ENCODE data around the gene TCEA2. TPM values are rescaled to one million over a fixed set of nuclear protein-coding genes. Genes with fewer than 3 reads are reported as not detected.
A peak's percentile ranks its signal among the peaks of the same experiment; 100 is the strongest.

Gene TCEA2
- total and polyA plus RNA-seq, 9 of the 15 experiments (the other 6 are each of a cell fraction or from before 2014, with no cell fraction given), result 1.4 to 28.7 (median 5.4) TPM

DNA sequence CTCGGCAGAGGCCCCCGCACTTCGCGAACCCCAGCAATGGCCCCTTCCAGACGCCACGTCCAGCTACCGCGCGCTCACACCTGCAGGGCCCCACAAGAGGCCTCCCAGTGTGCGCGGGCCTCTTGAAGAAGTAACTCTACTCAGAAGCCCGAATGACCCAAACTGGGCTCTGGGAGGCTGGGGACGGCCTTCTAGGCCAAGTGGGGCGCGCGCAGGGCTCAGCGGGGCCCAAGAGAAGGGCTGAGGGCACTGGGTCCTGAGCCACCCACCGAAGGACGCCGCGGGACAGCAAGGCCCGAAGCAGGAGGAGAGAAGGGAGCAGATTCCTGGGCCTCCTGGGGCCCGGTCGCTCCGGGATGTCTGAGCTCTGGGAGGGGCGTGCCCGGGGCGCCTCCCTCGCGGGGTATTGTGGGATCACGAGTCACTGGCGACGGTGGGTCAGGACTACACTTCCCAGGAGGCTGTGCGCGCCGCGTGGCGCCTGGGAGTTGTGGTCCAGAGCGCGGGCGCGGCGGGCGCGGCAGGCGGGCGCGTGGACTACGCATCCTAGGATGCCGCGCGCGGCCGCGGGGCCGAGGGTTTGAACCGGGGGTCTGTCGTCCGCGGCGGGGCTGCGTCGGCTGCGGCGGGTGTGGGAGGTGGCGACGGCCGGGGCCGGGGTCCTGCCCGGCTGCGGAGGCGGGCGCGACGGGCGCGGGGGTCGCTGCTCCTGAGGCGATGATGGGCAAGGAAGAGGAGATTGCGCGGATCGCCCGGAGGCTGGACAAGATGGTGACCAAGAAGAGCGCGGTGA, at the start of gene TCEA2 (continued):
- TF ChIP-seq, protein P1, sequence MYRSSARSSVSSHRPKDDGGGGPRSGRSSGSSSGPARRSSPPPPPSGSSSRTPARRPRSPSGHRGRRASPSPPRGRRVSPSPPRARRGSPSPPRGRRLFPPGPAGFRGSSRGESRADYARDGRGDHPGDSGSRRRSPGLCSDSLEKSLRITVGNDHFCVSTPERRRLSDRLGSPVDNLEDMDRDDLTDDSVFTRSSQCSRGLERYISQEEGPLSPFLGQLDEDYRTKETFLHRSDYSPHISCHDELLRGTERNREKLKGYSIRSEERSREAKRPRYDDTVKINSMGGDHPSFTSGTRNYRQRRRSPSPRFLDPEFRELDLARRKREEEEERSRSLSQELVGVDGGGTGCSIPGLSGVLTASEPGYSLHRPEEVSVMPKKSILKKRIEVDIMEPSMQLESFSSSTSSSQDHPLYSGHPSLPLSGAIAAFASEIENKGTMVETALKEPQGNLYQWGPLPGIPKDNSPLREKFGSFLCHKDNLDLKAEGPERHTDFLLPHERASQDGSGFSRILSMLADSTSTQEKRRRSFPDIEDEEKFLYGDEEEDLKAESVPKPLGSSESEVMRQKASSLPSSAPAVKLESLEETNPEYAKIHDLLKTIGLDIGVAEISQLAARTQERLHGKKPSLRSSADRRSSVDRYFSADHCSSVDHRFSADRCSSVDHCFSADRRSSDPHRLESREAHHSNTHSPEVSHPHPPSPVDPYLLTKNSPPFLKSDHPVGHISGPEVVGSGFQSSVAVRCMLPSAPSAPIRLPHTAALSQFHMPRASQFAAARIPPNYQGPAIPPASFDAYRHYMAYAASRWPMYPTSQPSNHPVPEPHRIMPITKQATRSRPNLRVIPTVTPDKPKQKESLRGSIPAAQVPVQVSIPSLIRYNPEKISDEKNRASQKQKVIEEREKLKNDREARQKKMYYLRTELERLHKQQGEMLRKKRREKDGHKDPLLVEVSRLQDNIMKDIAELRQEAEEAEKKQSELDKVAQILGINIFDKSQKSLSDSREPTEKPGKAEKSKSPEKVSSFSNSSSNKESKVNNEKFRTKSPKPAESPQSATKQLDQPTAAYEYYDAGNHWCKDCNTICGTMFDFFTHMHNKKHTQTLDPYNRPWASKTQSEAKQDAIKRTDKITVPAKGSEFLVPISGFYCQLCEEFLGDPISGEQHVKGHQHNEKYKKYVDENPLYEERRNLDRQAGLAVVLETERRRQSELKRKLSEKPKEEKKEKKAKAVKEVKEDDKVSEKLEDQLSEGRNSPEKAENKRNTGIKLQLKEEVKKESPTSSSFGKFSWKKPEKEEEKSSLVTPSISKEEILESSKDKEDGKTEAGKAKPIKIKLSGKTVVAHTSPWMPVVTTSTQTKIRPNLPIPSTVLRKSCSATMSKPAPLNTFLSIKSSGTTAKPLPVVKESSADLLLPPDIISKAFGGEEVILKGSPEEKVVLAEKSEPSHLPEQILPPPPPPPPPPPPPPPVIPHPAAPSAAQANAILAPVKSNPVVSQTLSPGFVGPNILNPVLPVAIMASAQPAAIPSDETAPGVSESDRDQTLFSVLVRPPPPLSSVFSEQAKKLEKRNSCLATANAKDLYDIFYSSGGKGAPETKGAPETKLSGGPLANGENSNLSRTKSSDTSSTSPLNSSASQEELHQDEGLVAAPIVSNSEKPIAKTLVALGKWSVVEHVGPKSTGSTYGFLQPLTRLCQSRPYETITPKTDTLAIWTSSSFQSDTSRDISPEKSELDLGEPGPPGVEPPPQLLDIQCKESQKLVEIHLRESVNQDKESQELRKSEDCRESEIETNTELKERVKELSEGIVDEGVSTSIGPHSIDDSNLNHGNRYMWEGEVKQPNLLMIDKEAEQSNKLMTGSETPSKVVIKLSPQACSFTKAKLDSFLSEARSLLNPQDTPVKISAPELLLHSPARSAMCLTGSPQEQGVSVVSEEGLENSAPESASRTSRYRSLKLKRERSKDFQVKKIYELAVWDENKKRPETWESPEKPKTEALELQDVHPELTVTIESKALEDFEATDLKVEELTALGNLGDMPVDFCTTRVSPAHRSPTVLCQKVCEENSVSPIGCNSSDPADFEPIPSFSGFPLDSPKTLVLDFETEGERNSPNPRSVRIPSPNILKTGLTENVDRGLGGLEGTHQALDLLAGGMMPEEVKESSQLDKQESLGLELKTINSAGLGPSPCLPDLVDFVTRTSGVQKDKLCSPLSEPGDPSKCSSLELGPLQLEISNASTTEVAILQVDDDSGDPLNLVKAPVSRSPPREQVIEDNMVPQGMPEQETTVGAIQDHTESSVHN (IDR thresholded peaks at IDR 0.05; ENCODE audit: borderline replicate concordance in 1 of 2, low read depth in 1 of 2), result no peak
- TF ChIP-seq HMGN3 (IDR thresholded peaks at IDR 0.05; ENCODE audit: borderline replicate concordance, extremely low read depth, insufficient read length, low read depth, low read length) (no peak), ZNF668 (CRISPR knock-in tag; IDR thresholded peaks at IDR 0.05) (no peak), HDAC2 (IDR thresholded peaks at IDR 0.05) (0 out of 2 replicates have a peak, but pooled peaks have one; percentile 34), DIDO1 (tag; IDR thresholded peaks at IDR 0.05; ENCODE audit: low read depth) (no peak), TBL1XR1 (IDR thresholded peaks at IDR 0.05; ENCODE audit: low read length in 2 of 2) (peak; percentile 43 to 79; a peak in 1 of 4 replicates), ZZZ3 (IDR thresholded peaks at IDR 0.05) (no peak), POU5F1 (IDR thresholded peaks at IDR 0.05; ENCODE audit: borderline replicate concordance, low read depth, low read length, partially characterized antibody) (peak; percentile 87), SETDB1 (IDR thresholded peaks at IDR 0.05; ENCODE audit: low read length) (no peak), KAT2B (IDR thresholded peaks at IDR 0.05; ENCODE audit: low read depth, low read length) (no peak), SMC3 (conservative IDR thresholded peaks at IDR 0.05; ENCODE audit: insufficient read depth, low read depth, low read length) (no peak), EZH2 (IDR thresholded peaks at IDR 0.05; ENCODE audit: borderline replicate concordance, low read depth, low read length) (no peak), KLF10 (CRISPR knock-in tag; IDR thresholded peaks at IDR 0.05) (no peak), EWSR1 (IDR thresholded peaks at IDR 0.05; ENCODE audit: borderline replicate concordance, low read depth, partially characterized antibody) (no peak), BCL6 (CRISPR knock-in tag; IDR thresholded peaks at IDR 0.05) (peak; percentile 89), ZNF134 (CRISPR knock-in tag; conservative IDR thresholded peaks at IDR 0.05) (peak; percentile 74; the same call in 1 of the 2 replicates), ZNF282 (CRISPR knock-in tag; IDR thresholded peaks at IDR 0.05) (no peak), NFE2 (IDR thresholded peaks at IDR 0.05; ENCODE audit: low read depth) (0 out of 2 replicates have a peak, but pooled peaks have one; percentile 13)
- TF ChIP-seq, protein P2, sequence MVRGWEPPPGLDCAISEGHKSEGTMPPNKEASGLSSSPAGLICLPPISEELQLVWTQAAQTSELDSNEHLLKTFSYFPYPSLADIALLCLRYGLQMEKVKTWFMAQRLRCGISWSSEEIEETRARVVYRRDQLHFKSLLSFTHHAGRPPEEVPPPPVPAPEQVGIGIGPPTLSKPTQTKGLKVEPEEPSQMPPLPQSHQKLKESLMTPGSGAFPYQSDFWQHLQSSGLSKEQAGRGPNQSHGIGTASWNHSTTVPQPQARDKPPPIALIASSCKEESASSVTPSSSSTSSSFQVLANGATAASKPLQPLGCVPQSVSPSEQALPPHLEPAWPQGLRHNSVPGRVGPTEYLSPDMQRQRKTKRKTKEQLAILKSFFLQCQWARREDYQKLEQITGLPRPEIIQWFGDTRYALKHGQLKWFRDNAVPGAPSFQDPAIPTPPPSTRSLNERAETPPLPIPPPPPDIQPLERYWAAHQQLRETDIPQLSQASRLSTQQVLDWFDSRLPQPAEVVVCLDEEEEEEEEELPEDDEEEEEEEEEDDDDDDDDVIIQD (CRISPR knock-in tag; IDR thresholded peaks at IDR 0.05), result 0 out of 2 replicates have a peak, but pooled peaks have one; percentile 45
